Neutrophil (primary cell): ENCODE results near the gene VTN.

ENCODE experiments used
- H3K27ac ChIP-seq: fragments of 200-600 bp; sonication (generic); 2 replicates; pipeline ENCODE4 v1.5.1; 2016; ENCODE audit warnings: mild to moderate bottlenecking, moderate library complexity
- H3K27me3 ChIP-seq: fragments of 200-600 bp; sonication (generic); 2 replicates; pipeline ENCODE4 v1.6.0; 2016; ENCODE audit warnings: mild to moderate bottlenecking
- H3K36me3 ChIP-seq: fragments of 200-600 bp; sonication (generic); 2 replicates; pipeline ENCODE4 v1.5.1; 2017
- H3K4me1 ChIP-seq, 2 experiments: fragments of 200-600 bp in 1 of 2; sonication (generic) in 1 of 2; 1 replicate in 1 of 2; 2 replicates in 1 of 2; pipeline versions ENCODE4 v1.5.1 to v1.6.1; 2013 to 2016; ENCODE audit warnings: low read depth in 1 of 2, low read length in 1 of 2, mild to moderate bottlenecking in 1 of 2, moderate library complexity in 1 of 2; ENCODE audit not compliant: control insufficient read depth in 1 of 2, insufficient read depth in 1 of 2
- H3K4me3 ChIP-seq, 2 experiments: fragments of 200-600 bp in 1 of 2; sonication (generic) in 1 of 2; 1 replicate in 1 of 2; 2 replicates in 1 of 2; pipeline ENCODE4 v1.5.1; 2013 to 2016; ENCODE audit warnings: low read depth in 1 of 2, low read length in 1 of 2, mild to moderate bottlenecking in 1 of 2, moderate library complexity in 1 of 2
- H3K9me3 ChIP-seq: fragments of 200-600 bp; sonication (generic); 2 replicates; pipeline ENCODE4 v1.5.1; 2016
- TF ChIP-seq, protein P1 (sequence below): fragments of 200-600 bp; sonication (generic); IDR thresholded peaks from 2 replicates; pipeline ENCODE4 v1.5.1; 2016; ENCODE audit warnings: antibody characterized with exemption

VTN gene

DNA sequence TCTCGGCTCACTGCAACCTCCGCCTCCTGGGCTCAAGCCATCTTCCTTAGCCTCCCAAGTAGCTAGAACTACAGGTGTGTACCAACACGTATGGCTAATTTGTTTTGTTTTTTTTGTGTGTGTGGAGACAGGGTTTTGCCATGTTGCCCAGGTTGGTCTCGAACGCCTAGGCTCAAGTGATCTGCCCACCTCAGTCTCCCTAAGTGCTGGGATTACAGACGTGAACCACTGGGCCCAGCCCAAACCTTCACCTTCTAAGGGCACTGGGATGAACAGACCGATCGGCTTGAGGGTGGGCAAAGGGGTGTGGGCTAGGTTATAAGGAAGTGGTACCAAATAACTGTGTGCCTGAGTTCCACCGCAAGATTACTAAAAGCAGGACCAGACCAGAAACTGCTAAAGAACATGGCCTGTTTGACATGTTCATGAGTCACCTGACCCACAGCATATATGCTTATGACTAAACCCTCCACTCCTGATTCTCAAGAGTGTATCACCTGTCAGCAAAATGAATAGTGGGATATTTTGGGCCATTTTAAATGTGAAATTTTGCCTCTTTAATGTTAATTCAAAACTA lies 43.0 kb downstream of the VTN start:
- Histone ChIP-seq H3K4me3 (no peak overlapping the region), H3K9me3 (no peaks in the 10 kb centered on the region), H3K4me1 (peaks cover 0 to 3% of the 10 kb centered on the region in 2 experiments), H3K27ac (no peak overlapping the region), H3K36me3 (peaks cover 47% of the 10 kb centered on the region), H3K27me3 (no peaks in the 10 kb centered on the region)
- TF ChIP-seq, protein P1, sequence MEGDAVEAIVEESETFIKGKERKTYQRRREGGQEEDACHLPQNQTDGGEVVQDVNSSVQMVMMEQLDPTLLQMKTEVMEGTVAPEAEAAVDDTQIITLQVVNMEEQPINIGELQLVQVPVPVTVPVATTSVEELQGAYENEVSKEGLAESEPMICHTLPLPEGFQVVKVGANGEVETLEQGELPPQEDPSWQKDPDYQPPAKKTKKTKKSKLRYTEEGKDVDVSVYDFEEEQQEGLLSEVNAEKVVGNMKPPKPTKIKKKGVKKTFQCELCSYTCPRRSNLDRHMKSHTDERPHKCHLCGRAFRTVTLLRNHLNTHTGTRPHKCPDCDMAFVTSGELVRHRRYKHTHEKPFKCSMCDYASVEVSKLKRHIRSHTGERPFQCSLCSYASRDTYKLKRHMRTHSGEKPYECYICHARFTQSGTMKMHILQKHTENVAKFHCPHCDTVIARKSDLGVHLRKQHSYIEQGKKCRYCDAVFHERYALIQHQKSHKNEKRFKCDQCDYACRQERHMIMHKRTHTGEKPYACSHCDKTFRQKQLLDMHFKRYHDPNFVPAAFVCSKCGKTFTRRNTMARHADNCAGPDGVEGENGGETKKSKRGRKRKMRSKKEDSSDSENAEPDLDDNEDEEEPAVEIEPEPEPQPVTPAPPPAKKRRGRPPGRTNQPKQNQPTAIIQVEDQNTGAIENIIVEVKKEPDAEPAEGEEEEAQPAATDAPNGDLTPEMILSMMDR: no peak

DNA sequence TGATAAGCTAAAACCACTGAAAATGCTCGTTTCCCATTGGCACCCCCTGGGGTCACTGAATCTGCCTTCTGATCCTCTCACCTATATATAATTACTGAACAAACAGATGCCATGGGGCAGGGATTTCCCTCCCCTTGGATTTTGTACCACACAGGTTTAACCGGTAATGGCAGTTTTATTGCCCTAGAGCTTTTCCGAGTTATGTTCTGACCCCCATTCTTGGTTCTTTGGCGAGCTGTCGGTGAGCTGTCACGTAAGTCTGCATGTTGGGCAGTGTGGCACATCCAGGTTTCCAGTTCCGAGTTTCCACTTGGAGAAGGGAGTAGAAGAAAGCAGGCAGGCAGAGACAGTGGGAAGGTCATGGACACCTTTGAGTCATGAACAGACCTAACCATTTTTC lies 44.0 kb downstream of the VTN start:
- Histone ChIP-seq H3K36me3 (peaks cover 37% of the 10 kb centered on the region), H3K4me3 (no peak overlapping the region), H3K27ac (no peak overlapping the region), H3K27me3 (no peaks in the 10 kb centered on the region), H3K4me1 (peaks cover 0 to 3% of the 10 kb centered on the region in 2 experiments), H3K9me3 (no peaks in the 10 kb centered on the region)
- TF ChIP-seq, protein P1: no peak

DNA sequence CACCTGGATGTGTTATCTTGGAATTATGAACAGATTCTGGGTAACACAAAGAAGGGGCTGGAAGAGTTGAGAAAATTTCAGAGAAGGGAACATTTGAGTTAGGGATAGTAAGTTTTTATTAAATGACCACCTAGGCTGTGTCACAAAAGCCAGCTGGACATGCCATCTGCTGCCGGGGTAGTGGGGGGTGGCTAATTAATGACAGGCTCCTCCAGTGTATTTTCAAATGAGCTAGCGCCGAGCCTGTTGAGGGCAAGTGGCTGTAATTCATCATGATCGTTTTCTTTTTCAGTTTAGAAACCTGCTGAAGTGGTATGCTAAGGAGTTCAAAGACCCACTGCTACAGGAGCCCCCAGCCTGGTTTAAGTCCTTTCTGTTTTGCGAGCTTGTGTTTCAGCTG lies 44.9 kb downstream of the VTN start:
- no peak overlapping the region for H3K4me3 ChIP-seq
- H3K36me3 ChIP-seq: peaks cover 28% of the 10 kb centered on the region
- TF ChIP-seq, protein P1: no peak
- H3K27ac ChIP-seq: no peak overlapping the region
- no peaks in the 10 kb centered on the region for H3K27me3 ChIP-seq
- no peaks in the 10 kb centered on the region for H3K9me3 ChIP-seq
- peaks cover 0 to 3% of the 10 kb centered on the region in 2 experiments for H3K4me1 ChIP-seq

DNA sequence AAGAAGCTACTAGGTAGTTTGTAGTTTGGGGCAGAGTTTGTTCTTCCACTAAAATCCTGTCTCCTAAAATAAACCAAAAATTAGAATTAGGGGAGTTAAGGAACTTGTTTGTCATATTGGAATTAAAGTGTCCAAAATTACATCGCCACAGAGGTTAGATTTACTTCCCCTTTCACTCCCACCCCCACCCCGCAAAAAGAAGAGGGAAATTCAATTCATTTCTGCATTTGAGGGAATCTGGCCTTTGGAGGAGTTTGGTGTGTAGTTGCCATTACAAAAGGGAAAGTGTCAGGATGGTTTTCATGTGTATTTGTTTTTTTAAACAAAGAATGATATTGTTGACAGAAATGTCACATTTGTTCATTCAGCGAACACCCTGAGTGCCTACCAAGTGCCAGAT lies 45.3 kb downstream of the VTN start:
- Histone ChIP-seq H3K36me3 (peaks cover 26% of the 10 kb centered on the region), H3K4me3 (no peak overlapping the region), H3K27me3 (no peaks in the 10 kb centered on the region), H3K4me1 (peaks cover under 1 to 4% of the 10 kb centered on the region in 2 experiments), H3K27ac (no peak overlapping the region), H3K9me3 (no peaks in the 10 kb centered on the region)
- TF ChIP-seq, protein P1: no peak

DNA sequence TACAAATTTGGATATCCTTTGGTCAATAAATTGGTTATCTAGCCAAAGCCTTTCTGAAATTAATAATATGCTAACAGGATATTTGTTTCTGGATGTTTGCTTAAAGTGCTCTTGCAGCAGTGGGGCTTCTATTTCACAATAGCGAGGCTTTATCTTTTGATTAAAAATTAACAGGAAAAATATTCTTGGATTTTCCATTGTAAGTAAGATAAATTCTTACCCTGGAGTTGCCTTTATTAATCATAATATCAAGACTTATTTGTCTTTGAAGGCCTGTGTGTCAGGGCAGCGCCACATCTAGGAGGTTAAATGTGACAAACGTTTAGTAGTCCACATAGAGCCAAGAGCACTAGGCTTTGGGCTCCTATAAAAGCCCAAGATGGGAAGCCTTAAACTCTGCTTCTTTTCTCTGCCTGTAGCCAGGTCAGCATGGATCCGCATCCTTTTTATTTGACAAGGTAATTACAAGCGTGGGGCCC lies 45.8 kb downstream of the VTN start:
- Histone ChIP-seq H3K4me1 (peaks cover 5 to 9% of the 10 kb centered on the region in 2 experiments), H3K9me3 (no peaks in the 10 kb centered on the region), H3K27me3 (no peaks in the 10 kb centered on the region), H3K36me3 (peaks cover 22% of the 10 kb centered on the region), H3K27ac (no peak overlapping the region), H3K4me3 (no peak overlapping the region)
- TF ChIP-seq, protein P1: no peak
